ENCODE measurements around the gene CAVIN2. TPM values are rescaled to one million over a fixed set of nuclear protein-coding genes. Genes with fewer than 3 reads are reported as not detected.
"Not testable (repeated sequence)": the region's sequence is repeated elsewhere in the genome, so short reads cannot be mapped to it uniquely, and the experiment has no call there.

Gene CAVIN2
- total RNA-seq, 1 donor from 2014 or later, result 2.2 TPM

DNA sequence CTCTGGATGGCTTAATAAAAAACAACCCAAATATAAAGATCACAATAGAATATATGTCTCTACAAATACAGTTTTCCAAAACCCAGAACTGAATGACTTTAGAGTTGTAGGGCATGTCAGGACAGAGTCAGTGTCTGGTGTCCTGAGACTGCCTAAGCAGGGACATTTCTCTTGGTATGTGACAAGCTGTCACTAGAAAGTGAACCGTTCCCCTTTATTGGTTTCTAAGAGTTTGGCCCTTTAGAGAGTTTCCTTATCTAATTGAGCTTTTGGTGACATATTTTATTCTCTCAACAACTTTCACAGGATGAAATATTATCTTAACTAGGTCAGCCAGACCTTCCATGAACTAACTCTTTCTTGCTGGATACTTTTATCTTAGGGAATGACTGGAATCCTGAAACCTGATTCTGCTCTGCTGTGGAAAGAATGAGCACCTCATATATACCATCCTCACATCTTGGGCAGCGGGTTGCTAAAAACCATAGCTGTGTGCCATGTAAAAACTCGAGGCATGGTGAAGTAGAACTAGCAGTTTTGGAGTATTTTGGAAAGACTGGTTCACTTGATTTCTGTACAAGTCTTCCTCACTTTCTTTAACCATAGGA, 54.8 kb downstream of the CAVIN2 start:
- Mint-ChIP-seq H3K27me3 (ENCODE audit: low read depth) (no peaks in the 10 kb centered on the region), H3K36me3 (ENCODE audit: low read depth) (no peaks in the 10 kb centered on the region), H3K27ac (ENCODE audit: unreplicated experiment) (no peak overlapping the region), H3K9me3 (ENCODE audit: low read depth) (no peaks in the 10 kb centered on the region), H3K4me1 (ENCODE audit: low read depth) (peaks cover 27% of the 10 kb centered on the region), H3K4me3 (ENCODE audit: unreplicated experiment) (no peak overlapping the region)
- DNase-seq (ENCODE audit: low spot score), result no peak
- TF ChIP-seq, protein P1, sequence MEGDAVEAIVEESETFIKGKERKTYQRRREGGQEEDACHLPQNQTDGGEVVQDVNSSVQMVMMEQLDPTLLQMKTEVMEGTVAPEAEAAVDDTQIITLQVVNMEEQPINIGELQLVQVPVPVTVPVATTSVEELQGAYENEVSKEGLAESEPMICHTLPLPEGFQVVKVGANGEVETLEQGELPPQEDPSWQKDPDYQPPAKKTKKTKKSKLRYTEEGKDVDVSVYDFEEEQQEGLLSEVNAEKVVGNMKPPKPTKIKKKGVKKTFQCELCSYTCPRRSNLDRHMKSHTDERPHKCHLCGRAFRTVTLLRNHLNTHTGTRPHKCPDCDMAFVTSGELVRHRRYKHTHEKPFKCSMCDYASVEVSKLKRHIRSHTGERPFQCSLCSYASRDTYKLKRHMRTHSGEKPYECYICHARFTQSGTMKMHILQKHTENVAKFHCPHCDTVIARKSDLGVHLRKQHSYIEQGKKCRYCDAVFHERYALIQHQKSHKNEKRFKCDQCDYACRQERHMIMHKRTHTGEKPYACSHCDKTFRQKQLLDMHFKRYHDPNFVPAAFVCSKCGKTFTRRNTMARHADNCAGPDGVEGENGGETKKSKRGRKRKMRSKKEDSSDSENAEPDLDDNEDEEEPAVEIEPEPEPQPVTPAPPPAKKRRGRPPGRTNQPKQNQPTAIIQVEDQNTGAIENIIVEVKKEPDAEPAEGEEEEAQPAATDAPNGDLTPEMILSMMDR (IDR thresholded peaks at IDR 0.05), result no peak

DNA sequence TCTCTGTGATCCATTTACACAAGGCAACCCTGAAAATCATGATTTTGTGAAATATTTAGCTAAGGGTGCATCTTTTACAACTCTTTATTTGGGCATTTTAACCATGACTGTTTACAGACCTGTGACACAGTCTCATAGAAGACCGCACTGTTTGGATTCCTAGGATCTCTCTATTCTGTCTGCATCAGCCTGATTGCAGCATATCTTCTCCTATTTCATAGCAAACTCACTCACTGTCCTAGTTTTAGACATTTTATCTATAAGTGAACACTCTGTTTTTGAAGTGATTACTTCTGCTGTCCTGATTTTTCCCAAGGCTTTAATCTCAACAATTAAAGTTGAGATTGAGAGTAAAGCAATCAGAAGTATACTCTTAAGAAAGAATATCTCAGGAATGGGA, 56.2 kb downstream of the CAVIN2 start:
- TF ChIP-seq, protein P1 (IDR thresholded peaks at IDR 0.05), result no peak
- no peak for DNase-seq (ENCODE audit: low spot score)
- Mint-ChIP-seq H3K36me3 (ENCODE audit: low read depth) (no peaks in the 10 kb centered on the region), H3K4me3 (ENCODE audit: unreplicated experiment) (no peak overlapping the region), H3K9me3 (ENCODE audit: low read depth) (no peaks in the 10 kb centered on the region), H3K4me1 (ENCODE audit: low read depth) (peaks cover 27% of the 10 kb centered on the region), H3K27me3 (ENCODE audit: low read depth) (no peaks in the 10 kb centered on the region), H3K27ac (ENCODE audit: unreplicated experiment) (peak overlapping the region; percentile 1)

DNA sequence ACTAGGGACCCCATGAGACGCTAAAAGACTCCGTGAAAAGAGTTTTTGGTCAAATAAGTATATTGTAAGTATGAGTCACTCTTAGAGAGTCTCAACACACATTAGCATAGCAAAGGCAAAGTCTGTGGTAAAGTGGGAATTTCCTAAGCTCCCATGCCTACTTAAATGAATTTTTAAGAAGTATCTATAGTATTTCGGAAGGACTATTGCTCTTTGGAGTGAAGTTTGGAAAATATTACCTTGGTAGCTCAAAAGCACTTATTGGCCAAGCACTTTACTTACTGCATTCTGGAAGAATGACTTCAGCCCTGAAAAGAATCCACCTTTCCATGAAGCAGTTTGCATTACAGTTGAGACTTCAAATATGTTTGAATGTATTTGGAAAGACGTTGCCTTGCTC, 57.1 kb downstream of the CAVIN2 start:
- Mint-ChIP-seq H3K36me3 (ENCODE audit: low read depth) (no peaks in the 10 kb centered on the region), H3K4me3 (ENCODE audit: unreplicated experiment) (no peak overlapping the region), H3K9me3 (ENCODE audit: low read depth) (no peaks in the 10 kb centered on the region), H3K4me1 (ENCODE audit: low read depth) (peaks cover 27% of the 10 kb centered on the region), H3K27me3 (ENCODE audit: low read depth) (no peaks in the 10 kb centered on the region), H3K27ac (ENCODE audit: unreplicated experiment) (no peak overlapping the region)
- TF ChIP-seq, protein P1 (IDR thresholded peaks at IDR 0.05), result no peak
- DNase-seq (ENCODE audit: low spot score), result no peak

DNA sequence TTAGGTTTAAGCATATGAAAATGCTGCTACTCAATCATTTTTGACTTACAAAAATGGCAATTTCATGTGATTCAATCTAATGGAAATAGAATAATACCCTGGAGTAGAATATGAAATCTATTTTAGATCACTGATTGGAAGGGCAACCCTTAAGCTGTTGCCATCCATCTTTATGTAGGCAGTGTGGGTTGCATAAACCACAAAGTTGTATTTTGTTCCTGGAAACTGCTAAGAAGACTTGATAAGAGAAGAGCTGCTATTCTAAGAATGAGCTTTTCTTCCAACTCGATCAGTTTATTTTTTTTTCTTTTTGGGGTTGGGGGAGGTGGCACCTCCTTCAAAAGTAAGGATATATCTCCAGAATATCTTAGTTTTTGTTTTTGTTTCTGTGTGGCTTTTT, 60.2 kb downstream of the CAVIN2 start:
- Mint-ChIP-seq H3K9me3 (ENCODE audit: low read depth) (no peaks in the 10 kb centered on the region), H3K36me3 (ENCODE audit: low read depth) (no peaks in the 10 kb centered on the region), H3K4me3 (ENCODE audit: unreplicated experiment) (no peak overlapping the region), H3K27me3 (ENCODE audit: low read depth) (no peaks in the 10 kb centered on the region), H3K27ac (ENCODE audit: unreplicated experiment) (no peak overlapping the region), H3K4me1 (ENCODE audit: low read depth) (peaks cover 21% of the 10 kb centered on the region)
- TF ChIP-seq, protein P1 (IDR thresholded peaks at IDR 0.05), result no peak
- no peak for DNase-seq (ENCODE audit: low spot score)

DNA sequence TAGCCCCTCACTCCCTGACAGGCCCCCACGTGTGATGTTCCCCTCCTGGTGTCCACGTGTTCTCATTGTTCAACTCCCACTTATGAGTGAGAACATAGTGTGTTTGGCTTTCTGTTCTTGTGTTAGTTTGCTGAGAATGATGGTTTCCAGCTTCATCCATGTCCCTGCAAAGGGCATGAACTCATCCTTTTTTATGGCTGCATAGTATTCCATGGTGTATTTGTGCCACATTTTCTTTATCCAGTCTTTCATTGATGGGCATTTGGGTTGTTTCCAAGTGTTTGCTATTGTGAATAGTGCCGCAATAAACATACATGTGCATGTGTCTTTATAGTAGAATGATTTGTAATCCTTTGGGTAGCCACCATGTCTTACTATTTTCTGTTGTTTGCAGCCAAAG, 61.2 kb downstream of the CAVIN2 start:
- H3K36me3 Mint-ChIP-seq (ENCODE audit: low read depth); H3K27ac Mint-ChIP-seq (ENCODE audit: unreplicated experiment); H3K4me3 Mint-ChIP-seq (ENCODE audit: unreplicated experiment); H3K9me3 Mint-ChIP-seq (ENCODE audit: low read depth); DNase-seq (ENCODE audit: low spot score); H3K27me3 Mint-ChIP-seq (ENCODE audit: low read depth): not testable (repeated sequence)
- H3K4me1 Mint-ChIP-seq (ENCODE audit: low read depth), result peaks cover 12% of the 10 kb centered on the region

Other genes with a start within 250 kb of the CAVIN2 start
- gene NABP1, start 169.0 kb downstream of the CAVIN2 start, total RNA-seq, result 16.1 to 18.5 TPM (median 17.5 TPM) in 3 replicates